Adrenal gland (tissue), 12 donors: ENCODE measurements around the gene ADH5. TPM values are rescaled to one million over a fixed set of nuclear protein-coding genes. Genes with fewer than 3 reads are reported as not detected.
"Not testable (repeated sequence)": the region's sequence is repeated elsewhere in the genome, so short reads cannot be mapped to it uniquely, and the experiment has no call there.

Experiments
- DNase-seq, 7 donors: peaks; one replicate each; pipeline ENCODE4 v3.0.0-alpha.2; 2019 to 2020
- H3K27ac ChIP-seq, 5 donors: fragments of 200-600 bp; sonication (generic) in 4 of 5; 1 replicate in 3 of 5; 2 replicates in 2 of 5; pipeline versions ENCODE4 v1.5.1 to v1.8.0; 2016 to 2020; ENCODE audit warnings: mild to moderate bottlenecking in 1 of 5
- H3K27me3 ChIP-seq: fragments of 200-600 bp; 2 replicates; pipeline ENCODE4 v1.8.0; 2021
- H3K36me3 ChIP-seq, 2 donors: fragments of 200-600 bp; replicated peaks in 1 of 2; 1 replicate in 1 of 2; 2 replicates in 1 of 2; pipeline versions ENCODE4 v1.5.1 to v1.8.0; 2018 to 2022
- H3K4me1 ChIP-seq, 2 donors: fragments of 200-600 bp; replicated peaks in 1 of 2; 1 replicate in 1 of 2; 2 replicates in 1 of 2; pipeline versions ENCODE4 v1.5.1 to v1.8.0; 2018 to 2021
- H3K4me3 ChIP-seq, 4 donors: fragments of 200-600 bp; sonication (generic) in 3 of 4; one replicate each; pipeline ENCODE4 v1.5.1; 2016 to 2018
- H3K9me3 ChIP-seq, 3 donors: fragments of 200-600 bp; sonication (generic) in 1 of 3; replicated peaks in 1 of 3; 1 replicate in 2 of 3; 2 replicates in 1 of 3; pipeline versions ENCODE4 v1.5.1 to v1.8.0; 2016 to 2021
- CTCF ChIP-seq, 6 experiments: fragments of 450-650 bp in 4 of 6; fragments of 200-600 bp in 2 of 6; sonication (generic) in 1 of 6; IDR thresholded peaks; 1 replicate in 5 of 6; 2 replicates in 1 of 6; pipeline versions ENCODE4 v1.5.1 to v1.8.0; 2016 to 2021; ENCODE audit warnings: antibody characterized with exemption in 6 of 6, mild to moderate bottlenecking in 2 of 6, moderate library complexity in 1 of 6
- POLR2A ChIP-seq, 2 donors: fragments of 450-650 bp; IDR thresholded peaks; one replicate each; pipeline ENCODE4 v1.6.1; 2017; ENCODE audit warnings: antibody characterized with exemption in 2 of 2, mild to moderate bottlenecking in 2 of 2, moderate library complexity in 1 of 2
- WGBS, 4 donors: extraction: QIAGEN DNeasy Blood & Tissue Kit in 2 of 4; methylation state at CpG; one replicate each; pipeline versions ENCODE4 v1.1.5 to v1.1.7; 2013 to 2017; 5-methylcytosine and 5-hydroxymethylcytosine counted together
- intact Hi-C, 2 donors: fragments of 100-400 bp; cut with DNase I; formaldehyde crosslinking; loops; one replicate each; pipeline versions ENCODE4 v1.14.1 to v1.15.0; 2022 to 2023
- polyA plus RNA-seq, 3 donors: library from polyadenylated mRNA; stranded (reverse); fragments of 200-250 nt in 2 of 3; fragments of 350-450 nt in 1 of 3; fragmentation: Illumina TruSeq in 1 of 3; extraction: RNeasy Lipid Tissue Mini Kit (QIAGEN cat#74804) in 1 of 3; gene quantifications; one replicate each; pipeline ENCODE4 v1.2.3, GENCODE V29; 2013 to 2014
- total RNA-seq, 9 donors: library from RNA; depleted of rRNA in 4 of 9; stranded (reverse); fragments of >200 nt in 4 of 9; fragments of 120-200 nt in 1 of 9; fragmentation: NEBNext Ultra II Directional in 1 of 9; extraction: Animal tissue kit (Norgen Biotek cat#: 25700) in 1 of 9; gene quantifications; one replicate each; pipeline versions ENCODE4 v1.1.0 to v1.2.4, GENCODE V29; 2013 to 2023
- donor health status: healthy with polysubstance abuse.
- donor health status: Bipolar disorder and iron deficiency.
- donor health status: DM: yes; HTN: yes; CAD: no.
- donor health status: DM: no; HTN: no; CAD: no.
- donor health status: DM: no; HTN: no; CAD: no.
- donor health status: DM: yes; HTN: yes; CAD: no.

ADH5 gene
- total and polyA plus RNA-seq, 12 donors, result 50.1 to 145 (median 104) TPM

GRCh38 chr4:99103166-99103565, 14.6 kb upstream of the ADH5 start:
- Histone ChIP-seq H3K27ac (no peak overlapping the region), H3K4me1 (no peaks in the 10 kb centered on the region)
- no peak for TF ChIP-seq POLR2A (IDR thresholded peaks at IDR 0.05)

GRCh38 chr4:99102634-99103033, 14.0 kb upstream of the ADH5 start:
- intact Hi-C loops, result no loop called here
- DNase-seq, result no peak
- no peak overlapping the region for H3K27ac ChIP-seq
- H3K27me3 ChIP-seq, result no peaks in the 10 kb centered on the region
- WGBS, 4 donors, result 93 to 97% (median 95%) methylated on average over 2 of the region's 2 CpGs
- no peak overlapping the region for H3K4me3 ChIP-seq
- H3K4me1 ChIP-seq, result no peaks in the 10 kb centered on the region
- H3K36me3 ChIP-seq, result no peaks in the 10 kb centered on the region
- no peaks in the 10 kb centered on the region for H3K9me3 ChIP-seq
- TF ChIP-seq POLR2A (IDR thresholded peaks at IDR 0.05) (no peak), CTCF (IDR thresholded peaks at IDR 0.05) (no peak)

More at GRCh38 chr4:99103166-99103565, 14.6 kb upstream of the ADH5 start:
- no peak overlapping the region for H3K4me3 ChIP-seq
- intact Hi-C loops, result no loop called here
- H3K9me3 ChIP-seq, result no peaks in the 10 kb centered on the region
- no peaks in the 10 kb centered on the region for H3K27me3 ChIP-seq
- no peak for DNase-seq
- H3K36me3 ChIP-seq, result no peaks in the 10 kb centered on the region

- WGBS, 4 donors, result 83 to 97% (median 91%) methylated on average over 1 of the region's 1 CpG
- TF ChIP-seq POLR2A (IDR thresholded peaks at IDR 0.05) (no peak), CTCF (IDR thresholded peaks at IDR 0.05) (no peak)
- Histone ChIP-seq H3K4me1 (no peaks in the 10 kb centered on the region), H3K27me3 (no peaks in the 10 kb centered on the region), H3K4me3 (no peak overlapping the region), H3K27ac (no peak overlapping the region), H3K9me3 (no peaks in the 10 kb centered on the region), H3K36me3 (no peaks in the 10 kb centered on the region)
- intact Hi-C loops, result no loop called here
- no peak for DNase-seq
These were observed 12.3 kb upstream of the ADH5 start for GRCh38 chr4:99100876-99101275.

GRCh38 chr4:99099814-99100213, 11.2 kb upstream of the ADH5 start:
- H3K36me3 ChIP-seq, H3K27ac ChIP-seq, H3K9me3 ChIP-seq, H3K4me1 ChIP-seq, intact Hi-C loops, H3K4me3 ChIP-seq, H3K27me3 ChIP-seq, DNase-seq: not testable (repeated sequence)
- 77 to 89% (median 83%) methylated on average over 5 of the region's 5 CpGs for WGBS, 4 donors

GRCh38 chr4:99099311-99099710, 10.7 kb upstream of the ADH5 start:
- intact Hi-C loops, result no loop called here

GRCh38 chr4:99091841-99092240, 3.3 kb upstream of the ADH5 start:
- 75 to 86% (median 82%) methylated on average over 2 of the region's 2 CpGs for WGBS, 4 donors
- H3K9me3 ChIP-seq, H3K27ac ChIP-seq, H3K36me3 ChIP-seq, H3K4me3 ChIP-seq, H3K27me3 ChIP-seq, intact Hi-C loops, DNase-seq: not testable (repeated sequence)
- peaks cover 0 to 12% of the 10 kb centered on the region in 2 donors for H3K4me1 ChIP-seq

More at GRCh38 chr4:99099311-99099710, 10.7 kb upstream of the ADH5 start:
- no peak overlapping the region for H3K27ac ChIP-seq
- WGBS, 4 donors, result 88 to 94% (median 91%) methylated on average over 9 to 12 of the region's 12 CpGs
- no peaks in the 10 kb centered on the region for H3K36me3 ChIP-seq
- H3K27me3 ChIP-seq, result no peaks in the 10 kb centered on the region
- H3K4me3 ChIP-seq, result no peak overlapping the region
- DNase-seq, result no peak
- no peaks in the 10 kb centered on the region for H3K9me3 ChIP-seq
- no peak for TF ChIP-seq POLR2A (IDR thresholded peaks at IDR 0.05)
- no peaks in the 10 kb centered on the region for H3K4me1 ChIP-seq
